GM20431 (cell line): ENCODE measurements around the gene OTOP3.

Experiments used
- in situ Hi-C: fragments of 300-500 bp; cut with MseI, MboI; formaldehyde crosslinking; loops from one replicate; pipeline ENCODE4 v1.15.0; 2020; ENCODE audit warnings: low sequenced_read_pairs; ENCODE audit not compliant: unreplicated experiment

The OTOP3 gene

DNA sequence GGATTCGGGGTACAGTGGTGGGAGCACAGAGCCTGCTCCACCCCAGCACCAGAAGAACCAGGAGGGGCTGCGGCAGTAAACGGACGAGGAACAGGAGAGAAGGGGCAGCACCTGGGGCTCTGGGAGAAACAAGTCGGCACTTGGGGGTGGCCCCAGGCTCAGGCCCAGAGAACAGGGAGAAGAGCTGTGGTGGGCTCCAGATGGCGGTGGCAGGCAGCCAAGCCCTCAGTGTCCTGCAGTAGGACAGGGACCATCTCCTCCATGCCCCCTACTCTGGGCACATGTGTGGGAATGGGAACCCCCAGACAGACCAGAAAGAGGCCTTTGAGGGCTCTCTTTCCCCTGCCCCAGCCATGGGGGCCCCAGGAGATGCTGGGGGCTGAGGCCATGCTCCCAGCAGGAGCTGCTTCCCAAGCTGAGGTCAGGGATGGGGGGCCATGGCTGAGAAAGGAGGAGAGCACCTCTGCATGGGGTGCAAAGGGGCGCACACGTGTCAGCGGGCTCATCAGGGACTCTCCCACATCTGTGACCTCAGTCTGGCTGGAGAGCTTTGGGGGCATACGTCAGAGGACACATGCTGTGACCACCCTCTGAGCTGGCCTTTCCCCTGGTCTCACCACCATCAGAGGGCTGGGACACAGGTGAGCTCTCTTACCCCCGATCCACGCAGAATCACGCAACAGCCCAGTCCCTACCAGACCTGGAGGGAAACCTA is 19.4 kb upstream of the OTOP3 start:
- in situ Hi-C loops: no loop called here

DNA sequence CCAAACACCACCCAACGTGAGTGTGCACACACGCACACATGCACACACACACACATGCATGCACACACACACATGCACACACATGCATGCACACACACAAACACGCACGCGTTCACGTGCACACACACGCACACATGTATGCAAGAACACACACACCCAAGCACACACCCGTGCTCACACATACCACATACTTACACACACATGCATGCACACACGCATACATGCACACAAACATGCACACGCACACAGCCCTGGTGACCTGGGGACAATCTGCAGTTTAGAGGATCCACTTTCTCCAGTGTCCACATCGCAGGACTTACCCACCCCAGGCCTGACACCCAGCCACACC is 18.9 kb upstream of the OTOP3 start:
- in situ Hi-C loops: no loop called here

DNA sequence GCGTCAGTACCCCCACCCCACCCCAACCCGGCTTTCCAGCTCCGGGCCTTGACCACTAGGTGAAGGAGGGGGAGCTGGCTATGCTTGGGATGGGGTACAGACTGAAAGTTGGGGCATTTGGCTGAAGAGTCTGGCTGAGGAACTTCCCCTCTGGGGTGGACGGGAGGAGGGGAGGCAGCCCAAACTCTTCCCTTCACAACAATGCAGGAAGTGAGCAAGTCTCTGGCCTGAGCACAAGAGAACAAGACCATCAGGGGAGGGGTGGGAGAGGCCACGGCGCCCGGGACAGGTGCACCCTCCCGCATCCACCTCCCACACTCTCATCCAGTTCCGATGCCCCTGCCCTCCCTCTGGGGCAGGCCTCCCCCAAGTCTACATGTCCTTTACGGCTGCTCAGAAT is 18.3 kb upstream of the OTOP3 start:
- in situ Hi-C loops: no loop called here

DNA sequence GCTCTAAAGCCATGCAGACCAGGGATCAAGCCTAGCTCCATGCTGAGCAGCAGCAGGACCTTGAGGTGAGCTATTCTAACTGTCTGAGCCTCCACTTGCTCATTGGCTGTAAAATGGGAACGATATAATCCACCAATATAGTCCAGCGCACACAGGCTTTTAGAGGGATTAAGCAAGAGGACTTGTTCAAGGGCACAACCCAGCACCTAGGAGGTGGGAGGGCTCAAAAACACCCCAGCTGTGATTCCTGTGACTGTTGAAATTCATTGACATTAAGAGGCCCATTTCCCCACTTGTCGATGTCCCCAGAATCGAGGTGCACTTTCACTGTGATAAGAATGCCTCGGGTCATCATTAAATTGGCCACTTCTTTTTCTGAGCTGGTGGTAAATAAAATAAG is 16.8 kb upstream of the OTOP3 start:
- in situ Hi-C loops: no loop called here

DNA sequence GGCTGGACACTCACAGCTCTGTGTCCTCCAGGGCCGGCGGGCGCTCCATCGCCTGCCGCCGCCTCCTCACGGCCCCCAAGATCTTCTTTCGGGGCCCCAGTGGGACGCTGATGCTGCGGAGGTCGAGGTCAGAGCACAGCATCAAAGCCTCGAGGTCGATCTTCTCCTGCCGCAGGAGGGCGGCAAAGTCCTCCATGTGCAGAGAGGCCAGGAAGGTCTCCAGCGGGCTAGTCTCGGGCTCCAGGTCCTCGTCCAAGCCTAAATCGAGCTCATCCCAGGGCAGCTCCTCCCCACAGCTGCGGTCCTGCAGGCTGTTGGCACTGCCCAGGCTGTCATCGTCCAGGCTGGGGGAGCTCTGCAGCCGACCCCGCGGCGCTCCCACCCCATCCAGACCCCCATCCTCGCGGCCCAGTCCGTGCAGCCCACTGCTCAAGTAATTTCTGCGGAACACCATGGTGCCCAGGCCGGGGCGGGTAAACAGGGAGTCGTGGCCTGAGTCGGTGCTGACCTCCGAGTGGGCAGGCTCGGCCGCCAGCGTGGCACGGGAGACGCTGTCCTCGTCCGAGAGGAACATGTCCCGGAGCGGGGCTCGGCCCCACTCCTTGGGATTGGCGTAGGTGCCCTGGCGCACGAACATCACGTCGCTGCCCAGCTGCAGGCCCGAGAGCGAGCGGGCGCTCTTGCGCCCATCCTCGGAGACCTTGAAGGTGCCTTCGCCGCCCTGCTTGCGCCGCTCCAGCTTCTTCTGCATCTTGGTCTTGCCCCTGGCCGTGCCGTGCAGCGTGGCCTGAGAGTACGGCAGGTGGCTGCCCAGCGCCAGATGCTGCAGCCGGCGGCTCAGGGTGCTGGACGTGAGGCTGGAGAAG is 16.0 kb upstream of the OTOP3 start:
- in situ Hi-C loops: no loop called here

DNA sequence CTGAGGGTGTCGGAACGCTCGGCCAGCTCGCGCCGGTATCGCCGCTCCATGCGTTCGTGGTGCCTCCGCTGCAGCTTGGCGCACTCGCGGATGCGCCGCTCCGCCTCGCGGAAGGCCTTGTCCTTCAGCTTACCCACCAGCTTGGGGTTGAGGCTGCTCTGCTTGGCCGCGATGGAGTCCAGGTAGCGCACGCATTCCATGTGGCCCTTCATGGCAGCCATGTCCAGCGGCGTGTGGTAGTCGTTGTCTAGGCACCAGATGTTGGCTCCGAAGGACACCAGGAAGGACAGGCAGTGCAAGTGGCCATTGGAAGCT is 15.4 kb upstream of the OTOP3 start:
- in situ Hi-C loops: no loop called here

DNA sequence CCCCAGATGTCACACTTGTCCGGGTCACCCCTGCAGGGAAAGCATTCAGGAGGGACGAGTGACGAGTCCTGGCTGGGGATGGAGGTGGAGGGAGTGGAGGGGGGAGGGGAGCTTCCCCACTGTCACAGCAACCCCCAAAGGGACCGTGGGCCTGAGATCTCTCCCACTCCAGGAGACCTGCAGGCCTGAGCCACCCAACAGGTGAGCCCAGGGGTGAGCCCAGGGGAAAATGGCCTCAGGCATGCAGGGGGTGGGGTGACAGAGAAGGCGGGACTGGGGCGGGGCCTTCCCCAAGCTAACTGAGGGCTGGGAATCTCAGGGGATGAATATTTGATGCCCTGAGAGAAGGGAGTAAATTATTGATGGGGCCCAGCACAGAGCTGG is 15.1 kb upstream of the OTOP3 start:
- in situ Hi-C loops: no loop called here

DNA sequence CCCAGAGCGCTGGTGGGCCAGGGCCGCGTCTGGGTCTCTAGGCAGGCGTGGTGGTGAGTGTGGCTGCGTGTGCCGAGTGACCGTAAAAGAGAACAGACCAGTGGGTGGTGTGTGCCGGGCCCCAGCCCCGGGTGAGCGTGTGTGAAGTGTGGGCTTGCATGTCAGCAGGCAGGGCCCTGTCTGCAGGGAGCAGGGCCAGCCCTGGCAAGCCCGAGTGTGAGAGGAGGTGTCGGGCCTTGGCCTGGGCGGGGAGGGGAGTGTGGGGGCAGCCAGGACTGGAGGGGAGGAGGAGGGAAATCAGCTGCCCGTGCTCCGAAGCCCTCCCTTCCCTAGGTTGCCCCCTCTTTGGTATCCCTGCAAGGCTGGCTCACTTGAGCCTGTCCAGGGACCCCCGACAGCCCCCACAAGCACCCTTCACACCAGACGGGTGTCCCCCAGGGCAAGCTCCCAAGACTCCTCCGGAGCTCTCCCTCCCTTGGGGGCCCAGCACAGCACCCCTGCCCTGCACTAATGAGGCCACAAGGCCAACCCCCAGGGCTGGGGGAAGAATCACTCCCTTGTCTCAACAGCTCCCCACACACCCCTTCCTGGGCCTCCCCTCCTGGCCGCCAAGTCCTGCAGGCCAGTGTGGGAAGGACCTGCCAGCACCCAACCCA is 14.5 kb upstream of the OTOP3 start:
- in situ Hi-C loops: no loop called here

DNA sequence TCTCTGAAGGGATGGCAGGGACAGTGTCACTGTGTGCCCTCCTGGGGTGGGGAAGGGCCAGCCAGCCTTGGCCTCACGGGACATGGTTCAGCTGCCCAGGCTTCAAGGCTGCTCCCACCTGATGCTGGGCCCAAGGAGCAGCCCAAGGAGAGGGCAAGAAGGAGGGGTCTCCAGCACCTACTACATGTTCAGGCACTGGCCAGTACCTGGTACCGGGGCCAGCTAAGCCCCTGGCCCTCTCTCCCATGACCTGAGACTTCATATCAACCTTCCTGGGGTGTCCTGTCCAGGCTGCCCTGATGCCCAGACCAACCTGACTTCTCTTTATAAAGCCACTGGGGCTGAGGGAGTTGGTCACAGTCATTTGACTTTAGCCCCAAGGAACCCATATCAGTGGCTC is 13.9 kb upstream of the OTOP3 start:
- in situ Hi-C loops: no loop called here

DNA sequence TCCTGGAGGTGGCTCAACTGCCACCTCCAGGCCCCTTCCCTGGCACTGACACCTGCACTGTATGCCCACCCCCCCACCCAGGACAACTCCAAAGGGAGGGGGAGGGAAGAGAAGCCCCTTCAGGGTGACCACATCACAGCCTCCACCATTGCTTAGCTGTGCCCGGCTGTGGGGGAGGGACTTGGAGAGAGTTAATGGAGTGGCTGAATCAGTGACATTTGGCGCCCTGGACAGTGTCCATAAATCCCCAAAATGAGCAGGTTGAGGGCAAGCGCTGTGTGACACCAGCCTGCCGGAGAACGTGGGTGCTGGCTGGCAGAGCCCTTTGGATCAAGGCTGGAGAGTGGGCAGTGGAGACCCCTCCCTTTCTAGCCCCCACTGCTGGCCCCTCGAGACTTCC is 13.5 kb upstream of the OTOP3 start:
- in situ Hi-C loops: no loop called here

DNA sequence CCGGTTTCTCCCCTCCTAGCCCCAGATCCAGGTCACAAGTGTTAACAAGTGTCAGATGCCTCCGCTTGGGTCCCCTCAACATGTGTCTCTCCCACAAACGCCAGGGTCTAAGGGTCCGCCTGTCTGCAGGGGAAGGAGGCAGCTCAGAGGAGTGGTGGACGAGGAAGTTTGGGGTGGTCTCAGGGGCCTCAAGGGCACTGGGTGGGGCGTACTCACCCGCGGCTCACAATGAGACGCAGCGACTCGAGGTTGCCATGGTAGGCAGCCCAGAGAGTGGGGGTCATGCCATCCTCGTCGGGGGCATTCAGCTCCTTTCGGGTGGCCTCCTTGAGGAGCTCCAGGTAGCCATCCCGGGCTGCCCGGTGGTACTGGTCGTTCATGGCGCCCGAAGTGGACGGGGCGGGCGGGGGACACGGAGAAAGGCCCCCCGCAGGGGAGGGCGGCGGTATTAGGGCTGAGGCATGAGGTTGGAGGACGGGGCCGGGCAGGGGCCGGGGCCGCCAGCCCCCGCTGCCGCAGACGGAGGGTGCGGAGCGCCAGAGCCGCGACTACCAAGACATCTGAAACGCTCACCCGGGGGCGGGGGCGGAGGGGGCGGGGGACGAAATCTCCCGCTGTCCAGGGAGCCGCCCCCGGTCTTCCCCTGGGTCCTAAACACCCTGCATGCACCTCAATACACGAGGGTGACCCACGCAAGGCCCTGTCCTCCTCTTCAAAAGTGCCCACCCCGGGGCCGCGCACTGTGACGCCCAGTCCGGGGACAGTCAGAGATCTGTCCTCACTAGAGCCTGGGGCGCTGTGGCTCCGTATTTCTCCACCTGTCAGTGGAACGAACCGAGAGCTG is 12.8 kb upstream of the OTOP3 start, which contains the start of gene USH1G:
Gene USH1G, minus strand, starts transcription at position 562 of the 844 bp plus-strand sequence. Its CDS starts 182 bp downstream, at position 380.
- in situ Hi-C loops: no loop called here

DNA sequence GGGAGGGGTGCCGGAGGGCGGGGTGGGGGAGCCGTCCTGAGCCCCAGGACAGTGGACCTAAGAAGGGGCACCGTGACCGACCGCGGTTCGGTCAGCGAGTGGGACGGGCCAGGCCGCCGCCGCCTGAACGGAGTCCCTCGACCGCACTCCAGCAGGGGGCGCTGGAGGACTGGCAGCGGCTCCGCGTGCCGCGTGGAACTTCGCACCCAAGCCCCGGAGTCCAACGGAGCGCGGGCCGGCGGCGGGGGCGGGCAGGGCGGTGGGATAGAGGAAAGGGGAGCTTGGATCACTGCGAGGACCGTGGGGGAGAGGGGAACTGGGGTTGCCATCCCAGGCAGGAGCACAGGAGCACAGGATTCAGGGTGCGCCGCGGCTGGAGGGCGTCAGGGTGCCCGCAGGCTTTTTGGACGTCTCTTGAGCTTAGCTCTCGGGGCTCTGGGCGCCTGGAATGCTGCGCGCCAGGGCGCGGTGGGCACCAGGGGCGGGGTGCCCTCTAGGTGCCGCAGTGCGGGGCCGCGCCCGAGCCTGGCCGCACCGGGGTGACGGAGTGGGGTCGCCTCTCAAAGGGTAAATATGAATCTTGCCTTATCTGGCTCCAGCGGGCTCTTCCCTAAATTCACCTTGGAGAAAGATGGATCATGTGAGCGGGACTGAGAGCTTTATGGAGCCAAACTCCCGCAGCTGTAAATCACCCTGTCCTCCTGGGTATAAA is 12.0 kb upstream of the OTOP3 start:
- in situ Hi-C loops: no loop called here

DNA sequence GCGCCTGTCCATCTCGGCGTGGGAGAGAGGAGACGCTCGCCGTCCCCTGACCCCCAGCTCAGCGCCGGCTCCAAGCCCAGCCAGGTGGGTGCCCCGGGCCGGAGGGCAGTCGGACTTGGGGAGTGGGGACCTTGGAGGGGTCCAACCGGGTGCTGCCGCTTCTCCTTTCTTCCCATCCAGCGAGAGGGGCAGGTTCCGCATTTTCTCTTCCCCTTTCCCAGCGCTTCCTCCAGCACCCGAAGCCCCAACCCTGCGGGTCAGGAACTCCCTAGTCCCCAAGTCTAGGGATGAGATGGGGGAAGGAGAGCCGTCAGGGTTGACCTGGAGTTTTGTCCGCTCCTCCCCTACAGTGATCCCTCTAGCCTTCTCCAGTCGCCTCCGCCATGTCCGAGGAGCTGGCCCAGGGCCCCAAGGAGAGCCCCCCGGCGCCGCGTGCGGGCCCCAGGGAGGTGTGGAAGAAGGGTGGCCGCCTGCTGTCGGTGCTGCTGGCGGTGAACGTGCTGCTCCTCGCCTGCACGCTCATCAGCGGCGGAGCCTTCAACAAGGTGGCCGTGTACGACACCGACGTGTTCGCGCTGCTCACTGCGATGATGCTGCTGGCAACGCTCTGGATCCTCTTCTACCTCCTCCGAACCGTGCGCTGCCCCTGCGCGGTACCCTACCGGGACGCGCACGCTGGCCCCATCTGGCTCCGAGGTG is 11.3 kb upstream of the OTOP3 start, which contains the start of gene OTOP2:
Gene OTOP2, plus strand, starts transcription at position 24 of the 699 bp plus-strand sequence. Its CDS starts 360 bp downstream, at position 384.
- in situ Hi-C loops: no loop called here

DNA sequence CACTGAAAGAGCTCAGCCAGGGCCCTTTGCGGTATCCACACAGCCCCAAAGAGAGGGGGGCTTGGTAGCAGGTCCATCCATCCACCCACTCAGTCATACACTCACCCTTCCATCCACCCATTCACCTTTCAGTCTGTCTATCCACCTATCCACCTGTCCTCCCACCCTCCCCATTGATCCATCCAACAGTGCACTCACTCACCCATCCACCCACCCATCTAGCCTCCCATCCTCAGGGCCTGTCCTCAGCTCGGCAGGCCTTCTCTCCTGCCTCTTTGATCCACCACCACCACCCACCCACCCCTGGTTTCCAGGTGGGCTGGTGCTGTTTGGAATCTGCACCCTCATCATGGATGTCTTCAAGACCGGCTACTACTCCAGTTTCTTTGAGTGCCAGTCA is 10.5 kb upstream of the OTOP3 start:
- in situ Hi-C loops: no loop called here

DNA sequence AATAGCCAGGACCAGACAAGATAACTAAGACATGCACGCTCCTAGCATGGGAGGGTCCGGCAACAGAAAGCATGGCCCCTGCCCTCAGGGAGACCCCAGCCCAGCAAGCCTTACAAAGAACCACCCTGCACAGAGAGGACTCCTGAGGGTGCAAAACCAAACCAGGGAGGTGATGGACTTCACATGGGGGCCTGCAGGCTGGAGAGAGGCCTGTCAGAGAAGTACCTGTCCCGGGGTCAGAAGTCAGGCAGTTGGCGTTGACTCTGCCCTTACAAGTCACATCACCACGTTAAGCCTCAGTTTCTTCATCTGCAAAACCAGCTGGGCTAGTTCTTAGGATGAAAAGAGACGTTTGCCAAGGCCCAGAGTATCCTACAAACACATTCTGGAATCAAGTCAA is 6.9 kb upstream of the OTOP3 start:
- in situ Hi-C loops: no loop called here

DNA sequence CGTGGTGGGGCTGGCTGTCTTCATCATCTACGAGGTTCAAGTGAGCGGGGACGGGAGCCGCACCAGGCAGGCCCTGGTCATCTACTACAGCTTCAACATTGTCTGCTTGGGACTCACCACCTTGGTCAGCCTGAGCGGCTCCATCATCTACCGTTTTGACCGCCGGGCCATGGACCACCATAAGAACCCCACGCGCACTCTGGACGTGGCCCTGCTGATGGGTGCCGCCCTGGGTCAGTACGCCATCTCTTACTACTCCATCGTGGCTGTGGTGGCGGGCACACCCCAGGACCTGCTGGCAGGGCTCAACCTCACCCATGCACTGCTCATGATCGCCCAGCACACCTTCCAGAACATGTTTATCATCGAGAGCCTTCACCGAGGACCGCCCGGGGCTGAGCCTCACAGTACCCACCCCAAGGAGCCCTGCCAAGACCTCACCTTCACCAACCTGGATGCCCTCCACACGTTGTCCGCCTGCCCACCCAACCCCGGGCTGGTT is 5.1 kb upstream of the OTOP3 start:
- in situ Hi-C loops: no loop called here

DNA sequence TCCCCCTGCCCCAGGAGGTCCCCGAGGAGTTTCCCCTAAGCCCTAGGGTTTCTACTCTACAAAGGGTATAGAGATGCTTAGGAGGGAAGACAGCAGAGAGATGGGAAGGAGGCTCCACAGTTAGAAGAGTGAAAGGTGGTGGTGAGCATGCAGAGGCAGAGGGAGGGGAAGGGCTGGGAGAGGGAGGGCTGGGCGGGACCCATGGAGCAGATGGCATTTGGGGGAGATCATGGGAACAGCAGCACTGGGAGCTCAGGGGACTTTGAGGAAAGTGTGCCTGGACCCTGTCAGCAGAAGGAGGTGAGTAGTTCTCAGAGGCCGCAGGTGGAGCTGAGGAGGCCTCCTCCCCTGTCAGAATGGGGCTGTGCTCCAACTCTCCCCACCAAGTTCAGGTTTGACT is 650 bp upstream of the OTOP3 start:
- in situ Hi-C loops: no loop called here

DNA sequence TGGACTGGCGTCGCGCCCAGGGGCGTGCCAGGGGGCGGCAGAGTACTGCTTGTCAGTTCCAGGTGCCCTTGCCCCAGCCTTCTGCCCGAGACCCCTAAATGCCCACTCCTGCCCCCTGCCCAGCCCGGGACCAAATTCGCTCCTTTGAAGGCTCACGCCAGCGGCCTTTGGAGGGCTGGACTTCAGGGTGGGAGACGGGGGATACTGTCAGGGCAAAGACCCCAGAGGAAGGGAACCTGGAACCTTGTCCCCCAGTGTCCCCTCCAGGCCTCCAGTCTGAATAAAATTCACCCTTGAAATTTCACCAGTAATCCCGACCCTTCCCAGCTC is 737 bp downstream of the OTOP3 start:
- in situ Hi-C loops: no loop called here
